OCI-LY1 (cell line): ENCODE measurements around the gene DRG1.

Experiments used
- H2AFZ ChIP-seq: fragments of 200-600 bp; sonication (generic), shearing (Covaris generic); 2 replicates; pipeline ENCODE4 v1.6.0; 2014; ENCODE audit warnings: antibody characterized with exemption, mild to moderate bottlenecking, low read length
- H3F3A ChIP-seq: fragments of 200-600 bp; sonication (generic), shearing (Covaris generic); 2 replicates; pipeline ENCODE4 v1.6.0; 2014; ENCODE audit warnings: mild to moderate bottlenecking, antibody characterized with exemption, low read length, moderate library complexity; ENCODE audit not compliant: insufficient read depth
- H3K27ac ChIP-seq: fragments of 200-600 bp; sonication (generic); 2 replicates; pipeline ENCODE4 v1.5.1; 2014; ENCODE audit warnings: low read length, mixed run types, mild to moderate bottlenecking, low read depth; ENCODE audit not compliant: poor library complexity, severe bottlenecking
- H3K27me3 ChIP-seq: fragments of 200-600 bp; sonication (generic); 2 replicates; pipeline ENCODE4 v1.6.0; 2014; ENCODE audit warnings: antibody characterized with exemption, mild to moderate bottlenecking, low read length, moderate library complexity; ENCODE audit not compliant: insufficient read depth
- H3K36me3 ChIP-seq: fragments of 200-600 bp; sonication (generic); 2 replicates; pipeline ENCODE4 v1.6.1; 2014; ENCODE audit warnings: mild to moderate bottlenecking, antibody characterized with exemption, low read length, moderate library complexity, mixed read lengths; ENCODE audit not compliant: insufficient read depth
- H3K4me1 ChIP-seq: fragments of 200-600 bp; sonication (generic); 2 replicates; pipeline ENCODE4 v1.5.1; 2014; ENCODE audit warnings: mild to moderate bottlenecking, low read length, moderate library complexity; ENCODE audit not compliant: insufficient read depth, severe bottlenecking
- H3K4me2 ChIP-seq: fragments of 200-600 bp; sonication (generic), shearing (Covaris generic); 2 replicates; pipeline ENCODE4 v1.6.1; 2014; ENCODE audit warnings: low read length
- H3K4me3 ChIP-seq: fragments of 200-600 bp; sonication (generic); 2 replicates; pipeline ENCODE4 v1.5.1; 2014; ENCODE audit warnings: low read length, low read depth, mild to moderate bottlenecking, mixed read lengths; ENCODE audit not compliant: poor library complexity, severe bottlenecking
- H3K79me2 ChIP-seq: fragments of 200-600 bp; shearing (Covaris generic); 2 replicates; pipeline ENCODE4 v1.6.1; 2016; ENCODE audit warnings: mixed run types, low read length, mixed read lengths; ENCODE audit not compliant: insufficient read depth
- H3K9ac ChIP-seq: fragments of 200-600 bp; sonication (generic), shearing (Covaris generic); 2 replicates; pipeline ENCODE4 v1.6.1; 2014; ENCODE audit warnings: mild to moderate bottlenecking, low read length, mixed read lengths
- H3K9me2 ChIP-seq: fragments of 200-600 bp; sonication (generic), shearing (Covaris generic); 2 replicates; pipeline ENCODE4 v1.6.1; 2014; ENCODE audit warnings: low read depth, mild to moderate bottlenecking, low read length, mixed read lengths
- H3K9me3 ChIP-seq: fragments of 200-600 bp; shearing (Covaris generic); 2 replicates; pipeline ENCODE4 v1.6.1; 2014; ENCODE audit warnings: low read length, mixed read lengths
- H4K20me1 ChIP-seq: fragments of 200-600 bp; sonication (generic), shearing (Covaris generic); 2 replicates; pipeline ENCODE4 v1.6.0; 2016; ENCODE audit warnings: mild to moderate bottlenecking, low read length; ENCODE audit not compliant: insufficient read depth
- CTCF ChIP-seq: fragments of 200-600 bp; sonication (generic), shearing (Covaris generic); IDR thresholded peaks from 2 replicates; pipeline ENCODE4 v1.5.1; 2017; ENCODE audit warnings: mild to moderate bottlenecking, antibody characterized with exemption, low read length, moderate library complexity, mixed read lengths
- EZH2 ChIP-seq: fragments of 200-600 bp; sonication (generic), shearing (Covaris generic); IDR thresholded peaks from 2 replicates; pipeline ENCODE4 v1.8.0; 2017; ENCODE audit warnings: borderline replicate concordance, mixed run types, mild to moderate bottlenecking, antibody characterized with exemption, low read length, moderate library complexity, mixed read lengths

The DRG1 gene

GRCh38 chr22:31363885-31364465 lies 35.4 kb upstream of the DRG1 start:
- H3F3A ChIP-seq = no peaks in the 10 kb centered on the region
- H3K27ac ChIP-seq = no peak overlapping the region
- H3K4me2 ChIP-seq = no peak overlapping the region
- TF ChIP-seq EZH2 = no peak
- no peak for TF ChIP-seq CTCF
- no peaks in the 10 kb centered on the region for H3K9me3 ChIP-seq
- no peaks in the 10 kb centered on the region for H4K20me1 ChIP-seq
- H3K4me1 ChIP-seq = no peaks in the 10 kb centered on the region
- peaks cover 4% of the 10 kb centered on the region; the same call in 1 of the 2 replicates for H3K27me3 ChIP-seq
- H3K36me3 ChIP-seq = no peaks in the 10 kb centered on the region
- no peak overlapping the region for H2AFZ ChIP-seq
- H3K9me2 ChIP-seq = no peaks in the 10 kb centered on the region
- H3K79me2 ChIP-seq = no peaks in the 10 kb centered on the region
- H3K4me3 ChIP-seq = no peak overlapping the region
- H3K9ac ChIP-seq = no peak overlapping the region

- Histone ChIP-seq H3F3A (no peaks in the 10 kb centered on the region), H3K9me3 (no peaks in the 10 kb centered on the region), H3K4me2 (no peak overlapping the region), H3K79me2 (no peaks in the 10 kb centered on the region), H3K4me3 (no peak overlapping the region), H3K27ac (no peak overlapping the region), H4K20me1 (no peaks in the 10 kb centered on the region), H3K27me3 (no peaks in the 10 kb centered on the region), H3K9me2 (no peaks in the 10 kb centered on the region), H3K9ac (no peak overlapping the region), H3K36me3 (no peaks in the 10 kb centered on the region), H3K4me1 (no peaks in the 10 kb centered on the region), H2AFZ (no peak overlapping the region)
- TF ChIP-seq CTCF (no peak), EZH2 (no peak)
Observed at GRCh38 chr22:31367426-31367825, 32.0 kb upstream of the DRG1 start.

GRCh38 chr22:31377612-31378011 lies 21.8 kb upstream of the DRG1 start:
- H3K79me2 ChIP-seq = no peaks in the 10 kb centered on the region
- no peaks in the 10 kb centered on the region for H4K20me1 ChIP-seq
- H3F3A ChIP-seq = no peaks in the 10 kb centered on the region
- no peaks in the 10 kb centered on the region for H3K4me1 ChIP-seq
- H3K9ac ChIP-seq = no peak overlapping the region
- H3K36me3 ChIP-seq = no peaks in the 10 kb centered on the region
- no peak overlapping the region for H3K27ac ChIP-seq
- no peak overlapping the region for H3K4me3 ChIP-seq
- no peak overlapping the region for H3K4me2 ChIP-seq
- TF ChIP-seq CTCF (no peak), EZH2 (no peak)
- no peaks in the 10 kb centered on the region for H3K9me2 ChIP-seq
- no peak overlapping the region for H2AFZ ChIP-seq
- no peaks in the 10 kb centered on the region for H3K27me3 ChIP-seq
- H3K9me3 ChIP-seq = no peaks in the 10 kb centered on the region
